Activated CD8-positive, alpha-beta T cell treated with anti-CD3 and anti-CD28 coated beads for 36 hours (primary cell): Measurements from ENCODE around the gene LRRN4. TPM values are rescaled to one million over a fixed set of nuclear protein-coding genes. Genes with fewer than 3 reads are reported as not detected.

ENCODE experiments used
- ATAC-seq: fragments of 200-7000 bp; cut with Tn5 transposase; one replicate; pipeline ENCODE4 v1.10.0; 2021; ENCODE audit warnings: mild to moderate bottlenecking, moderate library complexity
- CTCF ChIA-PET: fragments of 350-600 bp; sonication (Branson Sonifier 250); formaldehyde crosslinking; loops from one replicate; lab custom pipeline; 2021; ENCODE audit warnings: antibody characterized with exemption; lab: Charles Lee
- POLR2A ChIA-PET: fragments of 350-600 bp; sonication (Branson Sonifier 250); formaldehyde crosslinking; loops from one replicate; lab custom pipeline; 2021; ENCODE audit warnings: antibody characterized with exemption; lab: Charles Lee
- DNase-seq: peaks from one replicate; pipeline ENCODE4 v3.0.0-alpha.2; 2020
- H3K27ac Mint-ChIP-seq: one replicate; pipeline ENCODE4 v1.8.0; 2021; ENCODE audit warnings: mild to moderate bottlenecking, mixed read lengths
- H3K27me3 Mint-ChIP-seq: one replicate; pipeline ENCODE4 v1.8.0; 2021; ENCODE audit warnings: mixed read lengths
- H3K36me3 Mint-ChIP-seq: one replicate; pipeline ENCODE4 v1.8.0; 2021; ENCODE audit warnings: low read depth, mixed read lengths
- H3K4me1 Mint-ChIP-seq: one replicate; pipeline ENCODE4 v1.8.0; 2021; ENCODE audit warnings: low read depth, mixed read lengths
- H3K4me3 Mint-ChIP-seq: one replicate; pipeline ENCODE4 v1.8.0; 2021; ENCODE audit warnings: mild to moderate bottlenecking, moderate library complexity, mixed read lengths
- H3K9me3 Mint-ChIP-seq: one replicate; pipeline ENCODE4 v1.8.0; 2021; ENCODE audit warnings: mixed read lengths
- intact Hi-C: fragments of 100-400 bp; cut with micrococcal nuclease; formaldehyde crosslinking; loops from one replicate; pipeline ENCODE4 v1.10.0; 2022
- total RNA-seq, 2 experiments: library from RNA; stranded (reverse); gene quantifications; one replicate each; pipeline ENCODE4 v1.2.3, GENCODE V29; 2021
- TF ChIP-seq, protein P1 (sequence below): fragments of 200-600 bp; IDR thresholded peaks from one replicate; pipeline ENCODE4 v1.8.0; 2022; ENCODE audit warnings: antibody characterized with exemption, mild to moderate bottlenecking

LRRN4 gene
- total RNA-seq, 2 experiments from 2014 or later, result not detected

GRCh38 chr20:6028818-6029217, 25.0 kb downstream of the LRRN4 start:
- H3K4me1 Mint-ChIP-seq, result peaks cover 36% of the 10 kb centered on the region
- peaks cover 47% of the 10 kb centered on the region for H3K36me3 Mint-ChIP-seq
- no peaks in the 10 kb centered on the region for H3K27me3 Mint-ChIP-seq
- H3K4me3 Mint-ChIP-seq, result no peak overlapping the region
- CTCF ChIA-PET, result interaction anchor here (1.8 kb wide), 1 partner anchor 10 kb away, joined by 9 read pairs; no protein-coding TSS in a partner anchor
- ATAC-seq (no peak), DNase-seq (no peak)
- no peak overlapping the region for H3K27ac Mint-ChIP-seq
- POLR2A ChIA-PET, result no interaction called here
- intact Hi-C loops, result no loop called here
- no peaks in the 10 kb centered on the region for H3K9me3 Mint-ChIP-seq
- TF ChIP-seq, protein P1, sequence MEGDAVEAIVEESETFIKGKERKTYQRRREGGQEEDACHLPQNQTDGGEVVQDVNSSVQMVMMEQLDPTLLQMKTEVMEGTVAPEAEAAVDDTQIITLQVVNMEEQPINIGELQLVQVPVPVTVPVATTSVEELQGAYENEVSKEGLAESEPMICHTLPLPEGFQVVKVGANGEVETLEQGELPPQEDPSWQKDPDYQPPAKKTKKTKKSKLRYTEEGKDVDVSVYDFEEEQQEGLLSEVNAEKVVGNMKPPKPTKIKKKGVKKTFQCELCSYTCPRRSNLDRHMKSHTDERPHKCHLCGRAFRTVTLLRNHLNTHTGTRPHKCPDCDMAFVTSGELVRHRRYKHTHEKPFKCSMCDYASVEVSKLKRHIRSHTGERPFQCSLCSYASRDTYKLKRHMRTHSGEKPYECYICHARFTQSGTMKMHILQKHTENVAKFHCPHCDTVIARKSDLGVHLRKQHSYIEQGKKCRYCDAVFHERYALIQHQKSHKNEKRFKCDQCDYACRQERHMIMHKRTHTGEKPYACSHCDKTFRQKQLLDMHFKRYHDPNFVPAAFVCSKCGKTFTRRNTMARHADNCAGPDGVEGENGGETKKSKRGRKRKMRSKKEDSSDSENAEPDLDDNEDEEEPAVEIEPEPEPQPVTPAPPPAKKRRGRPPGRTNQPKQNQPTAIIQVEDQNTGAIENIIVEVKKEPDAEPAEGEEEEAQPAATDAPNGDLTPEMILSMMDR, result no peak

DNA sequence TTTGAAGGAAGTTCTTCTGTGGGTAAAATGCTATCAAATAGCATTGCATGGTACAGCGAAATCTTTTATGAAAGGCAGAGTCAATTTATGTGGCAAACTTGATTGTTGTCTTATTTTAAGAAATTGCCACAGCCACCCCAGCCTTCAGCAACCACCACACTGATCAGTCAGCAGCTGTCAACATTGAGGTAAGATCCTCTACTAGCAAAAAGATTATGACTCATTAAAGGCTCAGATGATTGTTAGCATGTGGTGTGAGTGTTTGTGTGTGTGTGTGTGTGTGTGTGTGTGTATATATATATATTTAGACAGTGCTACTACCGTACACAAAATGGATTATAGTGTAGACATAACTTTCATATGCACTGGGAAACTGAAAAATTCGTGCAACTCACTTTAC, 27.8 kb downstream of the LRRN4 start:
- TF ChIP-seq, protein P1, result no peak
- intact Hi-C loops, result no loop called here
- Mint-ChIP-seq H3K4me3 (no peak overlapping the region), H3K27me3 (no peaks in the 10 kb centered on the region), H3K36me3 (peaks cover 54% of the 10 kb centered on the region), H3K4me1 (peaks cover 40% of the 10 kb centered on the region), H3K27ac (peak overlapping the region; percentile 17), H3K9me3 (no peaks in the 10 kb centered on the region)
- peak; percentile 53 for ATAC-seq
- CTCF ChIA-PET, result no interaction called here
- POLR2A ChIA-PET, result interaction anchor here (0.6 kb wide), 1 partner anchor 908 kb away, joined by 3 read pairs; no protein-coding TSS in a partner anchor
- DNase-seq, result peak; percentile 37

- ChIA-PET POLR2A (no interaction called here), CTCF (interaction anchor here (1.6 kb wide), 1 partner anchor 9 kb away, joined by 5 read pairs; no protein-coding TSS in a partner anchor)
- Mint-ChIP-seq H3K4me1 (peaks cover 38% of the 10 kb centered on the region), H3K9me3 (no peaks in the 10 kb centered on the region), H3K27ac (no peak overlapping the region), H3K36me3 (peaks cover 60% of the 10 kb centered on the region), H3K27me3 (no peaks in the 10 kb centered on the region), H3K4me3 (no peak overlapping the region)
- DNase-seq, result no peak
- TF ChIP-seq, protein P1, result no peak
- intact Hi-C loops, result no loop called here
- ATAC-seq, result no peak
These were observed 29.1 kb downstream of the LRRN4 start for GRCh38 chr20:6024768-6025167.

GRCh38 chr20:6017880-6018279, 36.0 kb downstream of the LRRN4 start:
- DNase-seq (no peak), ATAC-seq (no peak)
- peaks cover 41% of the 10 kb centered on the region for H3K4me1 Mint-ChIP-seq
- no peaks in the 10 kb centered on the region for H3K9me3 Mint-ChIP-seq
- no peak overlapping the region for H3K4me3 Mint-ChIP-seq
- ChIA-PET POLR2A (no interaction called here), CTCF (no interaction called here)
- H3K27me3 Mint-ChIP-seq, result no peaks in the 10 kb centered on the region
- no peak overlapping the region for H3K27ac Mint-ChIP-seq
- intact Hi-C loops, result no loop called here
- peaks cover 53% of the 10 kb centered on the region for H3K36me3 Mint-ChIP-seq
- TF ChIP-seq, protein P1, result no peak

GRCh38 chr20:6017467-6017866, 36.4 kb downstream of the LRRN4 start:
- POLR2A ChIA-PET, result no interaction called here

More at GRCh38 chr20:6017467-6017866, 36.4 kb downstream of the LRRN4 start:
- DNase-seq (no peak), ATAC-seq (no peak)
- CTCF ChIA-PET, result no interaction called here
- Mint-ChIP-seq H3K27me3 (no peaks in the 10 kb centered on the region), H3K4me3 (no peak overlapping the region), H3K27ac (no peak overlapping the region), H3K4me1 (peaks cover 39% of the 10 kb centered on the region), H3K36me3 (peaks cover 52% of the 10 kb centered on the region), H3K9me3 (no peaks in the 10 kb centered on the region)
- intact Hi-C loops, result no loop called here
- TF ChIP-seq, protein P1, result no peak
